Upper lobe of left lung (tissue), 6 donors: ENCODE measurements around the gene EGFLAM. TPM values are rescaled to one million over a fixed set of nuclear protein-coding genes. Genes with fewer than 3 reads are reported as not detected.
A peak's percentile ranks its signal among the peaks of the same experiment; 100 is the strongest.
"Not testable (repeated sequence)": the region's sequence is repeated elsewhere in the genome, so short reads cannot be mapped to it uniquely, and the experiment has no call there.

Experiments used
- ATAC-seq, 2 donors: fragments of 200-7000 bp; cut with Tn5 transposase; one replicate each; pipeline ENCODE4 v1.9.1; 2022; ENCODE audit warnings: mild to moderate bottlenecking in 2 of 2, moderate library complexity in 2 of 2; ENCODE audit not compliant: low FRiP score in 2 of 2
- DNase-seq, 2 donors: peaks; one replicate each; pipeline ENCODE4 v3.0.0-alpha.2; 2019 to 2020
- H3K27ac ChIP-seq, 4 donors: fragments of 200-600 bp; sonication (generic); one replicate each; pipeline ENCODE4 v1.5.1; 2016 to 2019
- H3K27me3 ChIP-seq, 4 donors: fragments of 200-600 bp; sonication (generic); one replicate each; pipeline ENCODE4 v1.5.1; 2017 to 2019
- H3K36me3 ChIP-seq, 4 donors: fragments of 200-600 bp; sonication (generic); one replicate each; pipeline ENCODE4 v1.5.1; 2016 to 2019
- H3K4me1 ChIP-seq, 4 donors: fragments of 200-600 bp; sonication (generic); one replicate each; pipeline ENCODE4 v1.5.1; 2018 to 2019
- H3K4me3 ChIP-seq, 4 donors: fragments of 200-600 bp; sonication (generic); one replicate each; pipeline ENCODE4 v1.5.1; 2017 to 2019; ENCODE audit warnings: mild to moderate bottlenecking in 2 of 4, moderate library complexity in 1 of 4
- H3K9me3 ChIP-seq, 4 donors: fragments of 200-600 bp; sonication (generic); one replicate each; pipeline ENCODE4 v1.5.1; 2018 to 2019
- CTCF ChIP-seq, 6 experiments: fragments of 450-650 bp in 4 of 6; fragments of 200-600 bp in 2 of 6; sonication (generic) in 2 of 6; IDR thresholded peaks; one replicate each; pipeline ENCODE4 v1.5.1; 2016 to 2019; ENCODE audit warnings: antibody characterized with exemption in 6 of 6
- EP300 ChIP-seq, 4 donors: sonication (generic); formaldehyde crosslinking; IDR thresholded peaks; one replicate each; pipeline ENCODE4 v1.5.1; 2017; ENCODE audit warnings: antibody characterized with exemption in 4 of 4, control low read depth in 2 of 4
- POLR2A ChIP-seq, 4 donors: fragments of 450-650 bp; IDR thresholded peaks; one replicate each; pipeline ENCODE4 v1.5.1; 2016 to 2017; ENCODE audit warnings: antibody characterized with exemption in 4 of 4, mild to moderate bottlenecking in 2 of 4
- POLR2AphosphoS5 ChIP-seq, 2 donors: sonication (generic); formaldehyde crosslinking; IDR thresholded peaks; one replicate each; pipeline ENCODE4 v1.5.1; 2017; ENCODE audit warnings: antibody characterized with exemption in 2 of 2
- WGBS, 2 donors: methylation state at CpG; one replicate each; pipeline ENCODE4 v1.1.5; 2017 to 2018; 5-methylcytosine and 5-hydroxymethylcytosine counted together
- total RNA-seq, 6 donors: library from RNA; depleted of rRNA in 4 of 6; stranded (reverse); fragments of >200 nt in 4 of 6; gene quantifications; one replicate each; pipeline versions ENCODE4 v1.1.0 to v1.2.1, GENCODE V29; 2016 to 2021
- donor health status: DM: no; HTN: no; CAD: no; lungs with moderate emphysema.
- donor health status: DM: no; HTN: yes; CAD: no; lungs with severe emphysema.

EGFLAM gene
- total RNA-seq, 6 donors from 2014 or later: 0.22 to 5.2 (median 1.6) TPM; not detected in 2

DNA sequence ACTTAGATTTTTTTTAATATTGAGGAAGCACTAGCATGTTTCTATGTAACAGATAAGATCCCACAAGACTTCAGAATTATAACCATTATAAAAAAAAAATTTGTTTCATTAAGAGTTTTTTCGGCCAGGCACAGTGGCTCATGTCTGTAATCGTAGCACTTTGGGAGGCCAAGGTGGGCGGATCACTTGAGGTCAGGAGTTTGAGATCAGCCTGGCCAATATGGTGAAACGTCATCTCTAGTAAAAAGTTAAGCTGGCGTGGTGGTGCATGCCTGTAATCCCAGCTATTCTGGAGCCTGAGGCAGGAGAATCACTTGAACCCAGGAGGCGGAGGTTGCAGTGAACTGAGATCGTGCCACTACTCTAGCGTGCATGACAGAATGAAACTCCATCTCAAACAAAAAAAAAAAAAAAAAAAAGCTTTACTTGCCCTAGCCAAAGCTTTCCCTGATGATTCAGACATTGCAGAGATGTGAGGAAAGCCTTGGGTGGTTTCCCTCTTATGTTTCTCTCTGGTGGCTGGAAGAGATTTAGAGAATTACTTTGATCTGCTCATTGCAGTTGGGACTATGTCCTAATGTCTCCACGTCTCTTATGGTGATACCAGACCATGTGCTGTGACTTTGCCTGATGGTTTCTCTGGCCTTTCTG is 65.4 kb downstream of the EGFLAM start:
- H3K4me3 ChIP-seq: no peak overlapping the region
- TF ChIP-seq POLR2AphosphoS5 (IDR thresholded peaks at IDR 0.05) (no peak), CTCF (IDR thresholded peaks at IDR 0.05) (no peak), EP300 (IDR thresholded peaks at IDR 0.05) (no peak), POLR2A (IDR thresholded peaks at IDR 0.05) (no peak)
- peak in 1 of 2 donors; percentile 92 for ATAC-seq
- no peaks in the 10 kb centered on the region for H3K9me3 ChIP-seq
- H3K27me3 ChIP-seq: no peaks in the 10 kb centered on the region
- no peaks in the 10 kb centered on the region for H3K36me3 ChIP-seq
- no peak overlapping the region for H3K27ac ChIP-seq
- DNase-seq: no peak
- 77 to 90% methylated on average over 9 of the region's 9 CpGs for WGBS, 2 donors
- H3K4me1 ChIP-seq: peaks cover 0 to 5% (median 0%) of the 10 kb centered on the region in 4 donors

- no peak for TF ChIP-seq EP300 (IDR thresholded peaks at IDR 0.05)
- TF ChIP-seq POLR2A (IDR thresholded peaks at IDR 0.05): no peak
- no peak for TF ChIP-seq POLR2AphosphoS5 (IDR thresholded peaks at IDR 0.05)
- no peak for TF ChIP-seq CTCF (IDR thresholded peaks at IDR 0.05)
- H3K27ac ChIP-seq: no peak overlapping the region
- H3K36me3 ChIP-seq: no peaks in the 10 kb centered on the region
- no peak for DNase-seq
- ATAC-seq: no peak
- H3K9me3 ChIP-seq: no peaks in the 10 kb centered on the region
- H3K27me3 ChIP-seq: no peaks in the 10 kb centered on the region
- WGBS, 2 donors: 86% methylated on average over 5 of the region's 5 CpGs
- no peak overlapping the region for H3K4me3 ChIP-seq
- peaks cover 0 to 5% (median 0%) of the 10 kb centered on the region in 4 donors for H3K4me1 ChIP-seq
Measured at GRCh38 chr5:38329132-38329715, 70.9 kb downstream of the EGFLAM start.

DNA sequence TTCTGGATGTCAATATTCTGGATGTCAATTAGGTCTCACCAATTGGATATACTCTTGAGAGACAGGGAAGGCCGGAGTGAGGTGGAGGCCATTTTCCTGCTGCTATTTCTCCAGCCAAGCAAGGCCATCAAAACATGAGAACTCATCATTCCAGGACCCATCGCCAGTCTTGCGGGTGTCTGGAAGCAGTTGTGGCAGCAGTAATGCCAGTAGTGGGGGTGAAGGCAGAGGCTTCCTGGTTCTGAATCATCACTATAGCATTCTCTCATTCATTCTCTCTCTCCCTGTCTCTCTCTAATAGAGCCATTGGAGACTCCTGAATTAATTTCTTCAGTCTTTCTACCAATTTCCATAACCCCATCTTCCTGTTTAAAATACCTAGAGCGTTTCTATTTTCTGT is 71.8 kb downstream of the EGFLAM start:
- ATAC-seq: no peak
- H3K27me3 ChIP-seq: no peaks in the 10 kb centered on the region
- no peak for DNase-seq
- no peak overlapping the region for H3K4me3 ChIP-seq
- TF ChIP-seq POLR2AphosphoS5 (IDR thresholded peaks at IDR 0.05): no peak
- no peak for TF ChIP-seq POLR2A (IDR thresholded peaks at IDR 0.05)
- no peak for TF ChIP-seq CTCF (IDR thresholded peaks at IDR 0.05)
- no peak for TF ChIP-seq EP300 (IDR thresholded peaks at IDR 0.05)
- no peak overlapping the region for H3K27ac ChIP-seq
- no peaks in the 10 kb centered on the region for H3K9me3 ChIP-seq
- 92 to 96% methylated on average over 4 of the region's 4 CpGs for WGBS, 2 donors
- H3K36me3 ChIP-seq: no peaks in the 10 kb centered on the region
- H3K4me1 ChIP-seq: no peaks in the 10 kb centered on the region

DNA sequence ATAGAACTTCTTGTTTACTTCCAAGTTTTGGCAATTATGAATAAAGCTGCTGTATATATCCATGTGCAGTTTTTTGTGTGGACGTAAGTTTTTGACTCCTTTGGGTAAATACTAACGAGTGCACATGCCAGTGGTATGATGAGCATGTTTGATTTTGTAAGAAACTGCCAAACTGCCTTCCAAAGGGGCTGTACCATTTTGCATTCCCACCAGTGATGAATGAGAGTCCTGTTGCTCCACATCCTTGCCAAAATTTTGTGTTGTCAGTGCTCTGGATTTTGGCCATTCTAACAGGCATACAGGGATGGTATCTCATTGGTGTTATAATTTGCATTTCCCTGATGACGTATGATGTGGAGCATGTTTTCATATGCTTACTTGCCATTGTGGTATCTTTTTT is 73.5 kb downstream of the EGFLAM start:
- H3K36me3 ChIP-seq: no peaks in the 10 kb centered on the region
- no peak overlapping the region for H3K4me3 ChIP-seq
- no peaks in the 10 kb centered on the region for H3K9me3 ChIP-seq
- no peaks in the 10 kb centered on the region for H3K27me3 ChIP-seq
- H3K4me1 ChIP-seq: no peaks in the 10 kb centered on the region
- TF ChIP-seq POLR2AphosphoS5 (IDR thresholded peaks at IDR 0.05) (no peak), EP300 (IDR thresholded peaks at IDR 0.05) (no peak), CTCF (IDR thresholded peaks at IDR 0.05) (no peak), POLR2A (IDR thresholded peaks at IDR 0.05) (no peak)
- ATAC-seq (no peak), DNase-seq (no peak)
- no peak overlapping the region for H3K27ac ChIP-seq
- WGBS, 2 donors: 76 to 79% methylated on average over 3 of the region's 3 CpGs

DNA sequence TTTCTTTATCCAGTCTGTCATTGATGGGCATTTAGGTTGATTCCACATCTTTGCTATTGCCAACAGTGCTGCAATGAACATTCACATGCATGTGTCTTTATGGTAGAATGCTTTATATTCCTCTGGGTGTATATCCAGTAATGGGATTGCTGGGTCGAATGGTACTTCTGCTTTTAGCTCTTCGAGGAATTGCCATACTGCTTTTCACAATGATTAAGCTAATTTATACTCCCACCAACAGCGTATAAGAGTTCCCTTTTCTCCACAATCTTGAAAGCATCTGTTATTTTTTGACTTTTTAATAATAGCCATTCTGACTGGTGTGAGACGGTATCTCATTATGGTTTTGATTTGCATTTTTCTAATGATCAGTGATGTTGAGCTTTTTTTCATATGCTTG is 74.8 kb downstream of the EGFLAM start:
- not testable (repeated sequence) for ATAC-seq, H3K27me3 ChIP-seq
- 57 to 75% methylated on average over 4 of the region's 4 CpGs for WGBS, 2 donors

More for the DNA sequence above, 74.8 kb downstream of the EGFLAM start:
- not testable (repeated sequence) for H3K36me3 ChIP-seq, H3K9me3 ChIP-seq, H3K4me3 ChIP-seq, H3K4me1 ChIP-seq, DNase-seq, H3K27ac ChIP-seq
